ENCODE measurements around the gene EPHA2. TPM values are rescaled to one million over a fixed set of nuclear protein-coding genes. Genes with fewer than 3 reads are reported as not detected.

The EPHA2 gene
- total and polyA plus RNA-seq, 8 donors, result 4.6 to 200 (median 23.4) TPM

GRCh38 chr1:16141573-16142336 is 14.1 kb downstream of the EPHA2 start:
- Histone ChIP-seq H3K9me3 (no peaks in the 10 kb centered on the region), H3K36me3 (peaks cover 14 to 30% (median 19%) of the 10 kb centered on the region in 4 donors), H3K4me1 (peaks cover 61 to 75% (median 70%) of the 10 kb centered on the region in 4 donors), H3K27me3 (no peaks in the 10 kb centered on the region), H3K4me3 (no peak overlapping the region), H3K27ac (peak overlapping the region; percentile 39 to 97 (median 88))
- TF ChIP-seq POLR2AphosphoS5 (IDR thresholded peaks at IDR 0.05) (no peak), CTCF (IDR thresholded peaks at IDR 0.05) (no peak), POLR2A (IDR thresholded peaks at IDR 0.05) (no peak)
- intact Hi-C loops (cut with DNase I; ENCODE audit: low total_unique reads), result no loop called here
- WGBS, 5 donors, result 22 to 38% (median 28%) methylated on average over 14 to 16 of the region's 16 CpGs
- DNase-seq, result peak in 1 of 2 donors; percentile 65

- H3K4me3 ChIP-seq, result no peak overlapping the region
- intact Hi-C loops (cut with DNase I; ENCODE audit: low total_unique reads), result no loop called here
- H3K27me3 ChIP-seq, result no peaks in the 10 kb centered on the region
- TF ChIP-seq CTCF (IDR thresholded peaks at IDR 0.05) (no peak), EP300 (IDR thresholded peaks at IDR 0.05) (no peak), POLR2A (IDR thresholded peaks at IDR 0.05) (no peak), POLR2AphosphoS5 (IDR thresholded peaks at IDR 0.05) (no peak)
- H3K9me3 ChIP-seq, result no peaks in the 10 kb centered on the region
- peaks cover 44 to 59% (median 53%) of the 10 kb centered on the region in 4 donors for H3K4me1 ChIP-seq
- peak overlapping the region in 3 of 5 donors; percentile 7 to 89 (median 88) for H3K27ac ChIP-seq
- peaks cover 24 to 43% (median 35%) of the 10 kb centered on the region in 4 donors for H3K36me3 ChIP-seq
- DNase-seq, result no peak
- 91 to 94% (median 93%) methylated on average over 4 to 7 of the region's 7 CpGs for WGBS, 5 donors
Measured at GRCh38 chr1:16140068-16140596, 15.7 kb downstream of the EPHA2 start.

- H3K27ac ChIP-seq, result peak overlapping the region in 4 of 5 donors; percentile 46 to 89 (median 56)
- peaks cover 38 to 53% (median 47%) of the 10 kb centered on the region in 4 donors for H3K4me1 ChIP-seq
- H3K27me3 ChIP-seq, result no peaks in the 10 kb centered on the region
- TF ChIP-seq POLR2AphosphoS5 (IDR thresholded peaks at IDR 0.05), result no peak
- no peak for TF ChIP-seq CTCF (IDR thresholded peaks at IDR 0.05)
- TF ChIP-seq POLR2A (IDR thresholded peaks at IDR 0.05), result no peak
- TF ChIP-seq EP300 (IDR thresholded peaks at IDR 0.05), result no peak
- WGBS, 5 donors, result 60 to 73% (median 68%) methylated on average over 3 of the region's 3 CpGs
- DNase-seq, result no peak
- intact Hi-C loops (cut with DNase I; ENCODE audit: low total_unique reads), result no loop called here
- no peaks in the 10 kb centered on the region for H3K9me3 ChIP-seq
- H3K4me3 ChIP-seq, result no peak overlapping the region
- peaks cover 30 to 49% (median 41%) of the 10 kb centered on the region in 4 donors for H3K36me3 ChIP-seq
Measured at GRCh38 chr1:16139473-16139962, 16.4 kb downstream of the EPHA2 start.

GRCh38 chr1:16138772-16139221 is 17.1 kb downstream of the EPHA2 start:
- intact Hi-C loops (cut with DNase I; ENCODE audit: low total_unique reads), result no loop called here
- Histone ChIP-seq H3K4me1 (peaks cover 31 to 46% (median 40%) of the 10 kb centered on the region in 4 donors), H3K27me3 (no peaks in the 10 kb centered on the region), H3K36me3 (peaks cover 35 to 57% (median 49%) of the 10 kb centered on the region in 4 donors), H3K9me3 (no peaks in the 10 kb centered on the region), H3K4me3 (no peak overlapping the region), H3K27ac (peak overlapping the region; percentile 28 to 89 (median 52))
- no peak for DNase-seq
- 66 to 82% (median 73%) methylated on average over 8 to 9 of the region's 9 CpGs for WGBS, 5 donors
- TF ChIP-seq POLR2A (IDR thresholded peaks at IDR 0.05) (no peak), POLR2AphosphoS5 (IDR thresholded peaks at IDR 0.05) (peak in 1 of 3 donors; percentile 22)
